Medulla oblongata (tissue), 1 donor: ENCODE results near the gene POLR1D.
A peak's percentile ranks its signal among the peaks of the same experiment; 100 is the strongest.

ENCODE experiments used
- DNase-seq: peaks from one replicate; pipeline ENCODE4 v3.0.0-alpha.2; 2015; ENCODE audit errors: extremely low spot score

POLR1D gene

GRCh38 chr13:27638521-27638920, 16.8 kb downstream of the POLR1D start:
- DNase-seq = peak; percentile 59

- no peak for DNase-seq
These were observed 17.5 kb downstream of the POLR1D start for GRCh38 chr13:27639186-27639585.

GRCh38 chr13:27641711-27642502, 20.2 kb downstream of the POLR1D start:
- DNase-seq = no peak

- no peak for DNase-seq
These were observed 21.8 kb downstream of the POLR1D start for GRCh38 chr13:27643334-27644132.

- DNase-seq = no peak
These were observed 22.6 kb downstream of the POLR1D start for GRCh38 chr13:27644302-27644701.

GRCh38 chr13:27650312-27650711, 28.6 kb downstream of the POLR1D start:
- DNase-seq = no peak

GRCh38 chr13:27654059-27654458, 32.4 kb downstream of the POLR1D start:
- DNase-seq = no peak

- DNase-seq = no peak
These were observed 33.1 kb downstream of the POLR1D start for GRCh38 chr13:27654816-27655215.

GRCh38 chr13:27657724-27658123, 36.0 kb downstream of the POLR1D start:
- no peak for DNase-seq

- DNase-seq = no peak
These were observed 36.9 kb downstream of the POLR1D start for GRCh38 chr13:27658546-27658945.

- no peak for DNase-seq
These were observed 37.6 kb downstream of the POLR1D start for GRCh38 chr13:27659145-27659865.

- no peak for DNase-seq
These were observed 38.8 kb downstream of the POLR1D start for GRCh38 chr13:27660511-27660910.

GRCh38 chr13:27661017-27661416, 39.3 kb downstream of the POLR1D start:
- DNase-seq = no peak

GRCh38 chr13:27662738-27663470, 41.2 kb downstream of the POLR1D start:
- no peak for DNase-seq

- DNase-seq = no peak
These were observed 42.3 kb downstream of the POLR1D start for GRCh38 chr13:27663947-27664346.

- no peak for DNase-seq
These were observed 43.6 kb downstream of the POLR1D start for GRCh38 chr13:27665333-27665732.

GRCh38 chr13:27665761-27666160, 44.1 kb downstream of the POLR1D start:
- no peak for DNase-seq

- no peak for DNase-seq
These were observed 45.3 kb downstream of the POLR1D start for GRCh38 chr13:27666951-27667350.

GRCh38 chr13:27667946-27668345, 46.3 kb downstream of the POLR1D start:
- DNase-seq = no peak

GRCh38 chr13:27670861-27671260, 49.2 kb downstream of the POLR1D start:
- no peak for DNase-seq

GRCh38 chr13:27672025-27672424, 50.3 kb downstream of the POLR1D start:
- DNase-seq = no peak
